HG03103 (cell line): ENCODE results near the gene TRIM52.
"Not testable (repeated sequence)": the region's sequence is repeated elsewhere in the genome, so short reads cannot be mapped to it uniquely, and the experiment has no call there.

Source experiments
- ATAC-seq: cut with Tn5 transposase; IDR thresholded peaks from one replicate; pipeline ENCODE4 v1.9.1; 2021; ENCODE audit warnings: low read depth; ENCODE audit not compliant: unreplicated experiment

Gene TRIM52

GRCh38 chr5:181260720-181261319 is at the start of gene TRIM52:
TRIM52 (minus strand) TSS chr5:181261143; CDS start chr5:181260813, 330 bp downstream.
- peak; percentile 66 for ATAC-seq

GRCh38 chr5:181287331-181287730 is 26.4 kb upstream of the TRIM52 start:
- not testable (repeated sequence) for ATAC-seq

- ATAC-seq: not testable (repeated sequence)
These were observed 25.2 kb upstream of the TRIM52 start for GRCh38 chr5:181285962-181286705.

GRCh38 chr5:181283841-181284755 is 23.2 kb upstream of the TRIM52 start:
- not testable (repeated sequence) for ATAC-seq

GRCh38 chr5:181283347-181283746 is 22.4 kb upstream of the TRIM52 start:
- no peak for ATAC-seq

GRCh38 chr5:181282874-181283273 is 21.9 kb upstream of the TRIM52 start:
- no peak for ATAC-seq

- not testable (repeated sequence) for ATAC-seq
These were observed 21.5 kb upstream of the TRIM52 start for GRCh38 chr5:181282415-181282814.

GRCh38 chr5:181281984-181282316 is 21.0 kb upstream of the TRIM52 start:
- no peak for ATAC-seq

- no peak for ATAC-seq
These were observed 20.4 kb upstream of the TRIM52 start for GRCh38 chr5:181281077-181281983.

- no peak for ATAC-seq
These were observed 19.4 kb upstream of the TRIM52 start for GRCh38 chr5:181280251-181280762.

GRCh38 chr5:181273433-181273744 is 12.4 kb upstream of the TRIM52 start:
- not testable (repeated sequence) for ATAC-seq

- ATAC-seq: no peak
These were observed 10.1 kb upstream of the TRIM52 start for GRCh38 chr5:181271081-181271480.

- not testable (repeated sequence) for ATAC-seq
These were observed 7.0 kb upstream of the TRIM52 start for GRCh38 chr5:181267907-181268306.

- ATAC-seq: not testable (repeated sequence)
These were observed 6.5 kb upstream of the TRIM52 start for GRCh38 chr5:181267291-181267904.

- ATAC-seq: no peak
These were observed 4.2 kb upstream of the TRIM52 start for GRCh38 chr5:181265092-181265671.

GRCh38 chr5:181263633-181264032 is 2.7 kb upstream of the TRIM52 start:
- no peak for ATAC-seq

GRCh38 chr5:181261320-181262049 is 542 bp upstream of the TRIM52 start:
- ATAC-seq: peak; percentile 36

GRCh38 chr5:181259974-181260719 is 796 bp downstream of the TRIM52 start:
- ATAC-seq: no peak
